Brain microvascular endothelial cell (primary cell): Measurements from ENCODE around the gene BMPER.

Experiments used
- DNase-seq: peaks from one replicate; pipeline ENCODE4 v3.0.0-alpha.2; 2020
- H3K27ac ChIP-seq: fragments of 250-450 bp; sonication (Bioruptor Pico); 2 replicates; pipeline ENCODE4 v1.5.1; 2020; ENCODE audit warnings: mild to moderate bottlenecking, moderate library complexity
- H3K27me3 ChIP-seq: fragments of 250-450 bp; sonication (Bioruptor Pico); replicated peaks from 2 replicates; pipeline ENCODE4 v1.5.1; 2020; ENCODE audit warnings: mild to moderate bottlenecking
- H3K36me3 ChIP-seq: fragments of 250-450 bp; sonication (Bioruptor Pico); replicated peaks from 2 replicates; pipeline ENCODE4 v1.5.1; 2020; ENCODE audit warnings: mild to moderate bottlenecking
- H3K4me3 ChIP-seq: 2 replicates; pipeline ENCODE4 v1.5.1; 2011; ENCODE audit warnings: low read depth, mild to moderate bottlenecking, control low read depth, low read length, moderate library complexity
- in situ Hi-C: cut with HindIII; loops from 2 replicates; pipeline ENCODE4 v1.10.0; 2017; ENCODE audit warnings: low sequenced_read_pairs, low pct_ligation_motif_present
- TF ChIP-seq, protein P1 (sequence below): IDR thresholded peaks from 2 replicates; pipeline ENCODE4 v1.5.1; 2011; ENCODE audit warnings: low read depth, mild to moderate bottlenecking, moderate library complexity, low read length, control low read depth, inconsistent platforms; ENCODE audit errors: missing control alignments

BMPER gene

DNA sequence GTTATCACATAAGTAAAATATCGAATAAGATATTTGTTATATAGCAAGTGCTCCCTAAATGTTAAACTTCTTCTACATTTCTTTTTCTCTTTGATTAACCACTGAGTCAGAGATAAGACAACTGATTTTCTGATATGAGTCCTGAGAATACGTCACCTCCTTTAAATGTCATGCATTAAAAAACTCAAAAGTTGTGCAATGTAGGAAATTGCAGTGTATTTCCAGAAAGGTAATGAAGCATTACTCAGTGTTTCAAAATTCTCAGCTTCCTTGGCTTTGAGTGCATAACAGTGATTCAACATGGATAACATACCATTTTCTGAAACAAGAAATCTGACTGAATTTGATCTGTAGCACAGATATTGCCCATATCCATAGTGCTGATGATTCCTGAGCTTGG, 155.8 kb downstream of the BMPER start:
- peak; percentile 70 for DNase-seq
- Histone ChIP-seq H3K36me3 (no peaks in the 10 kb centered on the region), H3K4me3 (no peak overlapping the region), H3K27me3 (no peaks in the 10 kb centered on the region), H3K27ac (peak overlapping the region; percentile 91)
- in situ Hi-C loops: no loop called here
- TF ChIP-seq, protein P1, sequence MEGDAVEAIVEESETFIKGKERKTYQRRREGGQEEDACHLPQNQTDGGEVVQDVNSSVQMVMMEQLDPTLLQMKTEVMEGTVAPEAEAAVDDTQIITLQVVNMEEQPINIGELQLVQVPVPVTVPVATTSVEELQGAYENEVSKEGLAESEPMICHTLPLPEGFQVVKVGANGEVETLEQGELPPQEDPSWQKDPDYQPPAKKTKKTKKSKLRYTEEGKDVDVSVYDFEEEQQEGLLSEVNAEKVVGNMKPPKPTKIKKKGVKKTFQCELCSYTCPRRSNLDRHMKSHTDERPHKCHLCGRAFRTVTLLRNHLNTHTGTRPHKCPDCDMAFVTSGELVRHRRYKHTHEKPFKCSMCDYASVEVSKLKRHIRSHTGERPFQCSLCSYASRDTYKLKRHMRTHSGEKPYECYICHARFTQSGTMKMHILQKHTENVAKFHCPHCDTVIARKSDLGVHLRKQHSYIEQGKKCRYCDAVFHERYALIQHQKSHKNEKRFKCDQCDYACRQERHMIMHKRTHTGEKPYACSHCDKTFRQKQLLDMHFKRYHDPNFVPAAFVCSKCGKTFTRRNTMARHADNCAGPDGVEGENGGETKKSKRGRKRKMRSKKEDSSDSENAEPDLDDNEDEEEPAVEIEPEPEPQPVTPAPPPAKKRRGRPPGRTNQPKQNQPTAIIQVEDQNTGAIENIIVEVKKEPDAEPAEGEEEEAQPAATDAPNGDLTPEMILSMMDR: no peak

DNA sequence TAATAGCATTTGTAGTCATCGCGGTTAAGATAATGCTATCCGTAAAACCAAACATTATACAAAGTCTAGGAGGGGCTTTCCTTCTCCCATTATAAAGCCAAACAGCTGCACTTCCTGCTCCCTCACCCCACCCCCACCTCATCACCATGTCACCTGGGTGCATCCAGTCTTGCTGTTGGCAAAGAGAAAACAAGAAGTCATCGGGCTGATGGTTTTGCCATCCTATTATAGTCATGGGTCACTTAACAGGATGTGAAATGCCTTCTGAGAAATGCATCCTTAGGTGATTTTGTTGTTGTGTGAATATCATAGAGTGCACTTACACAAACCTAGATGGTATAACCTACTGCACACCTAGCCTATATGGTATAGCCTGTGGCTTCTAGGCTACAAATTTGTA, 157.0 kb downstream of the BMPER start:
- Histone ChIP-seq H3K36me3 (no peaks in the 10 kb centered on the region), H3K27me3 (no peaks in the 10 kb centered on the region), H3K27ac (peak overlapping the region; percentile 91), H3K4me3 (no peak overlapping the region)
- TF ChIP-seq, protein P1: no peak
- no peak for DNase-seq
- in situ Hi-C loops: no loop called here

DNA sequence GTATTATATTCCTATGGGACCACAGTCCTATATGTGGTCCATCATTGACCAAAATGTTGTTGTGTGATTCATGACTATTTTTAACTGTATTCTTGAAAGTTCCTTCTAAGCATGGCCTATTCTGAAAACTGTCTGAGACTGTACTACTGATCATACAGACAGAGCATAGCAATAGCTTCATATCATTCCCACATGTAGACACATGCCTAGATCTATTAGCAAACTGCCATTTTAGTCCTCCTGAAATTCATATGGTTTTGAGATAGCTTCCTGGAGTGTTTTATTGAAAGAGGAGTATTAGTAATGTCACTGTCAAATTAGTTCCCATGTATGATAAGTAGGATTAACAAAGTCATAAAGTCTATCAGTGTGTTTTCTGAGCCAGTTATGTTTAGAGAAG, 157.5 kb downstream of the BMPER start:
- TF ChIP-seq, protein P1: no peak
- DNase-seq: no peak
- Histone ChIP-seq H3K36me3 (no peaks in the 10 kb centered on the region), H3K4me3 (no peak overlapping the region), H3K27me3 (no peaks in the 10 kb centered on the region), H3K27ac (no peak overlapping the region)
- in situ Hi-C loops: no loop called here

DNA sequence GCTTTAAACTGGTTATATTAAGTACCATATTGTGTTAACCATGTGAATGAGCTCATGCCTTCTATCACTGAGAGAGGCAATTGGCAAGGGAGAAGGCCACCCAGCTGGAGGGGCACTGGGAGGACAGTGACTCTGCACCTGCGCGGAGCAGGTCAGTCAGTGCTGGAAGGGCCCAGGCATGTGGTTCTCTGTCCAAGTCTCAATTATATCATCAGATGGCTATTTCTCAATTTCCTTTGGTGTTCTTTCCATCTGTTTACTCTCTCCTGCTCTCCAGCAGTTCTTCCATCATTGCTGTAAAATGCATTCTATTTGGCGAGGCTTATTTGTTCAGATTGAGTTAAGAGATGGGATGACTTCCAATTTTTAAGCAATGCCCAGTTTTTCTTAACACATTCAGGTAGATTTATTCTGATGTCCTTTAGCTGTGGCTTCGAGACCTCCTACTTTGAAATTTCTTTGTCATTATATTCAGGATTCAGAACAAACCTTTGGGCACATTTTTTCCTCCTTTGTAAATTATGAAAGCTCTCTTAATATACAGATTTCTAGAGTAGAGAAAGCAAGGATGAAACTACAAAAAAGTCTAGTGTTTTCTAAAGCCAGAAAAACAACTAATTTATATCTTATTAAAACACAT, 159.3 kb downstream of the BMPER start:
- in situ Hi-C loops: no loop called here
- Histone ChIP-seq H3K27ac (no peak overlapping the region), H3K27me3 (no peaks in the 10 kb centered on the region), H3K4me3 (no peak overlapping the region), H3K36me3 (no peaks in the 10 kb centered on the region)
- DNase-seq: no peak
- TF ChIP-seq, protein P1: no peak

DNA sequence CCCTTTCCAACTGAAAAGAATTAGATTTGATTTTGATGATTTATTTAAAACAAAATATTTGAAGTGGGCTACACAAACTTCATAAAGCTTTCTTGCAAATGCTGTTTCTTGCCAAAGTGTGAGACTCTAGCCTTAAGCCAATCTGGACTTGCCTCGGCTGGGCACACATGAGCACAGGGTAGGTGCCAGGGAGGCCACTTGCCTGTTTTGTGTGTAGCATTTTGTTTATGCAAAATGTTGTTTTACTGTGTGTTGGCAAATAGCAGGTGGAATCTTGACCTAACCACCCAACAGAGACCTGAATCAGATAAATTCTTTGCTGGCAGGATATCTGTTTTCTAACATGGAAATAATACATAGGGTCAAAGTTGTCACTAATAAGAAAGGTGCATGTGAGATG, 161.1 kb downstream of the BMPER start:
- Histone ChIP-seq H3K36me3 (no peaks in the 10 kb centered on the region), H3K4me3 (no peak overlapping the region), H3K27me3 (no peaks in the 10 kb centered on the region), H3K27ac (no peak overlapping the region)
- in situ Hi-C loops: no loop called here
- no peak for DNase-seq
- TF ChIP-seq, protein P1: no peak
